MCF 10A (cell line): Measurements from ENCODE around the gene SST. TPM values are rescaled to one million over a fixed set of nuclear protein-coding genes. Genes with fewer than 3 reads are reported as not detected.
A peak's percentile ranks its signal among the peaks of the same experiment; 100 is the strongest.

Source experiments
- BruUV-seq: library from RNA; stranded (reverse); fragments of 400-500 nt; replicated peaks from 2 replicates; lab custom pipeline; 2021; lab: Mats Ljungman, UMichigan
- CTCF ChIA-PET: fragments of 300-600 bp; sonication (Branson Sonifier 250); formaldehyde crosslinking; extraction: SDS; loops from one replicate; lab custom pipeline; 2021; ENCODE audit warnings: antibody characterized with exemption, inconsistent platforms; lab: Yijun Ruan, JAX
- POLR2A ChIA-PET: fragments of 300-600, 350-650 bp; sonication (Branson Sonifier 250); formaldehyde crosslinking; extraction: SDS; loops from one replicate; lab custom pipeline; 2020; ENCODE audit warnings: antibody characterized with exemption, inconsistent platforms; lab: Yijun Ruan, JAX
- DNase-seq: peaks from one replicate; pipeline ENCODE4 v3.0.0-alpha.2; 2018; ENCODE audit not compliant: unreplicated experiment
- H3K27ac Mint-ChIP-seq: one replicate; pipeline ENCODE4 v1.8.0; 2022; ENCODE audit warnings: mild to moderate bottlenecking, low read depth, mixed read lengths; ENCODE audit not compliant: unreplicated experiment
- H3K27me3 Mint-ChIP-seq: one replicate; pipeline ENCODE4 v1.8.0; 2022; ENCODE audit warnings: mixed read lengths; ENCODE audit not compliant: insufficient read depth, unreplicated experiment
- H3K36me3 Mint-ChIP-seq: one replicate; pipeline ENCODE4 v1.8.0; 2022; ENCODE audit warnings: mild to moderate bottlenecking, moderate library complexity, mixed read lengths; ENCODE audit not compliant: insufficient read depth, unreplicated experiment
- H3K4me1 Mint-ChIP-seq: one replicate; pipeline ENCODE4 v1.8.0; 2022; ENCODE audit warnings: mixed read lengths; ENCODE audit not compliant: insufficient read depth, unreplicated experiment
- H3K4me3 Mint-ChIP-seq: one replicate; pipeline ENCODE4 v1.8.0; 2022; ENCODE audit warnings: mild to moderate bottlenecking, moderate library complexity, mixed read lengths; ENCODE audit not compliant: unreplicated experiment
- H3K9me3 Mint-ChIP-seq: one replicate; pipeline ENCODE4 v1.8.0; 2022; ENCODE audit warnings: mixed read lengths; ENCODE audit not compliant: unreplicated experiment
- CTCF ChIP-seq: fragments of 200-600 bp; IDR thresholded peaks from one replicate; pipeline ENCODE4 v1.8.0; 2022; ENCODE audit warnings: antibody characterized with exemption, mild to moderate bottlenecking; ENCODE audit not compliant: unreplicated experiment
- intact Hi-C: fragments of 100-400 bp; cut with micrococcal nuclease; formaldehyde crosslinking; loops from 2 replicates; pipeline ENCODE4 v1.14.1; 2022
- total RNA-seq: library from RNA; stranded (reverse); gene quantifications from 2 replicates; pipeline ENCODE4 v1.2.3, GENCODE V29; 2022

SST gene
- total RNA-seq, 1 experiment from 2014 or later, result not detected

- POLR2A ChIA-PET, result interaction anchor here (0.6 to 1.9 kb wide), 6 partner anchors 10 to 384 kb away, joined by 3 to 14 read pairs (median 4); no protein-coding TSS in a partner anchor
- peak; percentile 84 for TF ChIP-seq CTCF
- Mint-ChIP-seq H3K27me3 (peaks cover 69% of the 10 kb centered on the region), H3K9me3 (no peaks in the 10 kb centered on the region), H3K4me3 (no peak overlapping the region), H3K4me1 (no peaks in the 10 kb centered on the region), H3K36me3 (no peaks in the 10 kb centered on the region), H3K27ac (no peak overlapping the region)
- CTCF ChIA-PET, result interaction anchor here (0.6 to 19.7 kb wide), 76 partner anchors 11 to 1424 kb away, joined by 3 to 629 read pairs (median 5); partner anchors contain the start of genes RTP1, RTP2, RTP4 and SST
- peak; percentile 78 for DNase-seq
- BruUV-seq, result no TSS peak
- intact Hi-C loops, result loop anchor here (1.0 to 2.0 kb wide), 5 partner anchors 34 to 567 kb away; no protein-coding TSS in a partner anchor
Observed at GRCh38 chr3:187679638-187680396, 9.6 kb upstream of the SST start.

GRCh38 chr3:187678726-187679268, 8.6 kb upstream of the SST start:
- BruUV-seq, result no TSS peak
- Mint-ChIP-seq H3K9me3 (no peaks in the 10 kb centered on the region), H3K27ac (no peak overlapping the region), H3K27me3 (peaks cover 72% of the 10 kb centered on the region), H3K36me3 (no peaks in the 10 kb centered on the region), H3K4me3 (no peak overlapping the region), H3K4me1 (no peaks in the 10 kb centered on the region)
- ChIA-PET POLR2A (interaction anchor here (1.3 to 1.9 kb wide), 5 partner anchors 9 to 362 kb away, joined by 3 to 14 read pairs (median 6); no protein-coding TSS in a partner anchor), CTCF (interaction anchor here (0.5 to 19.7 kb wide), 71 partner anchors 10 to 1488 kb away, joined by 3 to 629 read pairs (median 5); partner anchors contain the start of genes RTP1, RTP2, RTP4 and SST)
- intact Hi-C loops, result loop anchor here (1.0 to 2.0 kb wide), 5 partner anchors 36 to 566 kb away; no protein-coding TSS in a partner anchor
- TF ChIP-seq CTCF, result peak; percentile 68
- DNase-seq, result peak; percentile 77

- Mint-ChIP-seq H3K36me3 (no peaks in the 10 kb centered on the region), H3K4me3 (no peak overlapping the region), H3K4me1 (no peaks in the 10 kb centered on the region), H3K27me3 (peaks cover 68% of the 10 kb centered on the region), H3K27ac (no peak overlapping the region), H3K9me3 (no peaks in the 10 kb centered on the region)
- BruUV-seq, result no TSS peak
- no peak for DNase-seq
- ChIA-PET CTCF (interaction anchor here (0.6 to 19.7 kb wide), 15 partner anchors 9 to 1449 kb away, joined by 3 to 629 read pairs (median 5); partner anchors contain the start of genes RTP2 and SST), POLR2A (interaction anchor here (0.6 to 0.7 kb wide), 2 partner anchors 47 to 232 kb away, joined by 5 to 6 read pairs; no protein-coding TSS in a partner anchor)
- intact Hi-C loops, result loop anchor here (2.0 kb wide), 1 partner anchor 565 kb away; no protein-coding TSS in a partner anchor
- TF ChIP-seq CTCF, result no peak
Observed at GRCh38 chr3:187677604-187678003, 7.4 kb upstream of the SST start.
